GOT3 (cell line): ENCODE results near the gene HNRNPUL1.
"Not testable (repeated sequence)": the region's sequence is repeated elsewhere in the genome, so short reads cannot be mapped to it uniquely, and the experiment has no call there.

Source experiments
- DNase-seq: peaks from one replicate; lab custom pipeline; 2025; ENCODE audit warnings: mixed read lengths; lab: John Stamatoyannopoulos, UW

HNRNPUL1 gene

DNA sequence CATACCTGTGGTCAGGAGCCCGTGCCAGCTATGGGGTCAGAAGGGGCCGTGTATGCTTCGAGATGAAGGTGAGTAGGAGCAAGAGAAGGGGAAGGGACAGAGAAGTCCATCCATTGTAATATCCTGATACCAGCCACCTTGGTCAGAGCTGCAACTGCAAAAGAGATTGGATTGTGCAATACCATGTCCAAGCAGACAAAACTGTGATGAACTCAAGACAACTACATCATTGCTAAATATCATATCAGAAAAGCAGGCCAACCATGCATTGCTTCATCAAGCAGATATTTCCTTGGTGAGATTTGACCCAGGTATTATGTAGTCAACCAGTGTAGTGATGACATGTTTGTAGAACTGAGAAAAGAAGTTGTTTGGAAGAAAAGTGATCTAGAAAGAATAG is 12.1 kb downstream of the HNRNPUL1 start:
- no peak for DNase-seq

DNA sequence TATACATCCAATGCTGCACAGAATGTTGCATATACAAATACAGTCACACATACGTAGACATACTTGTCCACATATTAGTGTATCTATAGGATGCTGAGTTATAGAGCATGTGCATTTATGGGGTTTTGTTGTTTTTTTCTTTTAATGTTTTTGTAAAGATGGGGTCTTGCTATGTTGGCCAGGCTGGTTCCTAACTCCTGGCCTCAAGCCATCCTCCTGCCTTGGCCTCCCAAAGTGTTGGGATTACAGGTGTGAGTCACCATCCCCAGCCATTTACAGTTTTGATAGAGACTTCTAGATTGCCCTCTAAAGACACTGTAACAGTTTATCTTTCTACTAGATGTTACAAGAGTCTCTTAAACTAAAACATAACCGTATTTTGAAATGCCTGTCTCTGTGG is 14.3 kb downstream of the HNRNPUL1 start:
- DNase-seq = no peak

DNA sequence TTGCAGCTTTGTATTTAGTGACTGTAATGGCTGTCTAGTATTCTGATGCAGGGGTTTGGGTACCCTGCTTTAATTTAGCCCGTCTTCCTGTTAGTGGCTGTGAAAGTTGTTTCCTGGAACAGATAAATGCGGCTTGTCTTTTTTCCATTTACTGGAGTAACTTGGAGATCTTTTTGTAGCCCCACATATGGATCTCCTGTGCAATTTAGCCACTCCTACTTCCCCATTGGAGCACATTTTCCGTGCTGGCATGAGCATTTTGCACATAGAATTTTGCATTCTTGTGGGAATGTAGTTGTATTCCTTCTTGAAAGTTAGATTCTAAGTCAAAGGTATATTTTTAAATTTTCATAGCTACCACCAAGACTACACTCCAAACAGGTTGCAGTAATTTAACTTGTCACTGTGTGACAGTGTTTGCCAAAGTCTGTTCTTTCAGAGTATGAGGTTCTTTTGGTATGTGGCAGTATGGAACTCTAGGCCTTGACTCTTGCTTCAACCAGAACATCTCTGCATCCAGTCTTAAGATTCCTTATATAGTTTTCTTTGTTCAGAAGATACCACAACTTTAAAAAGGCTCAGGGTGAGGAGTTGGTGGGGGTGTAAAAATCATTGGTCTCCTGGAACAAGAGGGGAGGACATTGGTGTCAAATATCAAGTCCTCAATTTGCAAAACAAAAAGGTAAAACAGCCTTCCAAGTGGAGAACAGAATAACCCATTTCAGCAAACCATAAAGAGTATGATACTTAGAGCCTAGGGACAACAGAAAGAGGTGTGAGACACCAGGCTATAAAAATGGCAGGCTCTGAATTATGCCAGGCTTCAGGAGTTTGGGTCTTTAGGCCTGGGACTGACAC is 24.7 kb downstream of the HNRNPUL1 start:
- no peak for DNase-seq

DNA sequence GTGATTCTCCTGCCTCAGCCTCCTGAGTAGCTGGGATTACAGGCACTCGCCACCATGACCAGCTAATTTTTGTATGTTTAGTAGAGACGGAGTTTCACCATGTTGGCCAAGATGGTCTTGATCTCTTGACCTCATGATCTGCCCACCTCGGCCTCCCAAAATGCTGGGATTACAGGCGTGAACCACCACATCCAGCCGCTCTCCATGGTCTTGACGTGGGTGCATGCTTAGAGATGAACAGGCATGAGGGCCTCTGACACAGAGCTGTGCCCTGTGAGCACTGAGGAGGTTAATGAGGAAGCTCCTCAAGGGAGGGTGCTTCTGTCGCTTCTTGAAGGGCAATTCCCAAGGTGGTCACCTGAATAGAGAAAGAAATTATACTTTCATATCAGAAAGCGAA is 25.6 kb downstream of the HNRNPUL1 start:
- not testable (repeated sequence) for DNase-seq

DNA sequence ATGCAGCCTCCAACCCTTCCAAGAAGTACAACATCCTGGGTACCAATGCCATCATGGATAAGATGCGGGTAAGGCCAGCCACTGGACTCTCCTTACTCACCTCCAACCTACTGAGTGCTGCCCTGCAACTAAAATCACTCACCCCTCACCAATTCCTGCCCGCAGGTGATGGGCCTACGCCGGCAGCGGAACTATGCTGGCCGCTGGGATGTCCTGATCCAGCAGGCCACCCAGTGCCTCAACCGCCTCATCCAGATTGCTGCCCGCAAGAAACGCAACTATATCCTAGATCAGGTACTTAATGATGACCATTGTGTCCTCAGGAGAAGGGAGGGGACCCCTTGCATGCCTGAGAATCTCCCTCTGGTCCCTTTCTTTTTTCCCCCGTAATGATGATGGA is 30.2 kb downstream of the HNRNPUL1 start:
- DNase-seq = no peak

DNA sequence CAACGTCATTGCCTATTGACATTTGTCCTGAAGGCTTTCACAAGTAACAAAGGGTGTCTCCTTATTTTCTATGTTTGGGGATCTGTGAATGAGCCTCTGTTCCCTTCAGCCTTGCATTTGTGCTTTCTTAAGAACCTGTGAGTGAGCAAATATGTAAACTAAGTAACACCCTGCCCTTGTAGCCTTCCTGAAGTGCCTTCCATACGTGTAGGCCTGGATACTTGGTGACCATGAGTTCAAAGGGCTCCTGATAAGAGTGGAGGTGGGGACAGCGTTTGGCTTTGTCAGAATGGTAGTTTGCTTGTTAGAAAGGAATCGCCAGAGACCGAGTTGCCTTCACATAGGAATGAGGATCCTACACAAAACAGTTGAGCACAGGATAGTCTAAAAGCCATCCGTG is 31.3 kb downstream of the HNRNPUL1 start:
- DNase-seq = no peak

DNA sequence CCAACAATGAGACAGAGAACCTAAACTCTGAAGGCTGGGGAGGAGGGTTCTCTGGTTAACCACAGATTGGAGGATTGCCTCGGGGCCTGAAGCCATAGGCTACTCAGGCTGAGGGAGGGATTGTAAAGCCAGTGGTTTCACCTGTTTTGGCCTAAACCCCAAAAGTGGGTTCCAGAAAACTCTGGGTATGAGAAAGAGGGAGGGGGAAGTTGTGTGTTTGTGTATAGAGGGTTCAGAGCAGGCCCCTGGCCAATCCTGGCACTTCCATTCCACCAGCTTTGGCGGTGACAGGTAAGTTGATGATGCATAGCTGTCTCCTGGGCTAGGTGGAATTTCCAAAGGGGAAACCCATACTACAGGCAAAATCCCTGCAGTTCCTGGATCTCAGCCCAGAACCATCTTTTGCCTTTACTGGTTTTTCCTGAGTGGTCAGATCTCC is 32.3 kb downstream of the HNRNPUL1 start:
- no peak for DNase-seq

DNA sequence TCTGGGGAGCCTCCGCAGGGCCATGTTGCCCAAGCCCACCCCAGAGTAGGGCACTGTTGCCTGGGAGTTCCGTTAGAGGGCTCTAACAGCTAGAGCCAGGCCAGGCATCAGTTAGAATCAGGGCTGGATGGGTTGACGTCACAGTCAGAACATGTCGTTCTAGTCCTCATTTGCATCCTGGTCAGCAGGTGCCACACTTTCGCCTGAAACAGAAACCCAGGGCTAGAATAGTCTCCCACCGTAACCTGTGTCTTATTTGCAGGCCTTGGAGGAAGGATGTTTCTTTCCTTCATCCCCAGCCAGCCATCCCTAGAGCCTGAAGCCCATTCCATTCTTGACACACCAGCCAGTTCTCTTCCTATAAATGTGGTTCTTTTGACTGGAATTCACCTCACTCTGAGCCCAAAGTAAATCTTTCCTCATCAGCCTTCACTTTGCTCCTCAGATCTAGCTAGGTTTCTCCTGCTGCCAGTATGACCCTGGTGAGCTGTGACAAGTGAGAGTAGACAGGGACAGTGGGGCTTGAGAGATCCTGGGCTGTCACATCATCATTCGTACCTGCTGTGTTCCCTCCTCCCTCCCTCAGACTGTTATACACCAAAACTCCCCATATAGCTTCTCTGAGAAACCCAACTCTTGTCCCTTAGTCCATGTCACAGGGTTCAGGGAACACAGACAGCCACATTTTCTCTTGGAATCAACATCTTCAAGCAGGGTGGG is 33.6 kb downstream of the HNRNPUL1 start:
- DNase-seq = no peak

DNA sequence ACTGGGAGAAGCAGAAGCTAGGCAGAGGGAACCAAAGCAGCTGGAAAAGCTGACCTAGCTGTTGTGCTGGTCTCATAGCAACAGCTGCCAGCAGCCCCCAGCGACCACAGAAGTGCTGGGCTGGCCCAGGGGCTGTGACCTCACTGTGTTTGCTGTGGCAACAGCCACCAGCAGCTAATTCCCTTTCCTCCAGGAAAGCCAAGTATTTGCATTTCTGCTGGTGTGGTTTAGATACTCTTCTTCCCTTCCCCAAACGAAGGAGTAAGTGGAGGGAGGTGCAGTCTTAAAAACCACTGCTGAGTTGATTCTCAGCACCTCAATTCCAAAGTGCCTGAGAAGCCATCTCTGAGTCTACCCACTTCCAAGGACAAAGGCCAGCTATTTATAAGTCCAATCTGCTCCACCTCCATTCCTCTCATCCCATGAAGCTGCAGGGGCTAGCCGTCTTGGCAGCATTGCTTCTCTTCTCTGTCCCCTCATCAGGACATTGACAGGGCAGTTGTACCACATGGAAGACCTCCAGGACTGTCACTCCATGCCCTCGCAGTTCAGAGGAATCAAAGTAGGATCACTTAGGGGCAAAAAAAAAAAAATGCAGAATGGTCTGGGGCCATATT is 34.3 kb downstream of the HNRNPUL1 start:
- DNase-seq = no peak

DNA sequence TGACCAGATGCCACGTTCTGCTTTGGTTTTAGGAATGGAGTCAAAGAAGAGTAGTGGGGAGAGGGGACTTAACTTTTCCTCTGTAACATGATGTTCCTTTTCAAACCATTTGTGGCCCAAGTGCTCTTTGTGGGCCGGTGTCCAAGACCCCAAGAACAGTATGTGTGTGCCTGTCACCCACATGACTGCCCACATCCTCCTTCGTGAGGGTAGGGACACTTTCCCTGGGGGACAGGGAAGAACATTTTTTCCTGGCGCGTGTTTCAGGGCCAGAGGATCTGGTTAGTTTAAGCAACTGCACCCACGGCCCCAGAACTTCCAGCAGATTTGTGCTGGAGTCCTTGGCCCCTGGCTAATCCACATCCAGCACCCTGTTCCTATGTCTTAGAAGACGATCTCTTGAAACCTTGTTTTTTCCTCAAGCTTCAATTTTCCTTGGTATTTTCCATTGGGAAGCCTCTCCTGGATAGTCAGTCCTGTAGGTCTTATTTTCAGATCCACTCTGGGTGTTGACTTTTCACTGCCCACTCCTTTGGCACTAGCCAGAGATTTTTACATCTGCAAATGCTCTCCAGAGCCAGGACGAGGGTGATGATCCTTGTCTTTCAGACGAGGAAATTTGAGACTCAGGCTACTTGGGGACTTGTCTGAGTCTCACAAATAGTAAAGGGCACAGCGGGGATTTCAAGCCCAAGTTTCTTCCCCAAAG is 35.0 kb downstream of the HNRNPUL1 start:
- DNase-seq = no peak

DNA sequence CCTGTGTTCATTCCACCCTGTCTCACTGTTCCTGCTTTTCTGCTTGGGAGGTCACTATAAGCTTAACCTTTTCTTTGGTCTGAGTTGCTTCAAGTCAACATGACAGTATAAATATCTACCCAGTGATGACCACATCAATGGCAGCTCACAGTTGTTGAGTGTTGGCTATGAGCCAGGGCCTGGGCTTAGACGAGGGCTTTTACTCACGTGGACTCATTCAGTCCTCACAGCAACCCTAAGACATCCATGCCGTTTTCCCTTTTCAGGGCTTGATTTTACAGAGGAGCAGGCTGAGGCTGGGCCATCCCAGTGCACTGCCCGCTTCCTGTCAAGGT is 35.5 kb downstream of the HNRNPUL1 start:
- DNase-seq = no peak

DNA sequence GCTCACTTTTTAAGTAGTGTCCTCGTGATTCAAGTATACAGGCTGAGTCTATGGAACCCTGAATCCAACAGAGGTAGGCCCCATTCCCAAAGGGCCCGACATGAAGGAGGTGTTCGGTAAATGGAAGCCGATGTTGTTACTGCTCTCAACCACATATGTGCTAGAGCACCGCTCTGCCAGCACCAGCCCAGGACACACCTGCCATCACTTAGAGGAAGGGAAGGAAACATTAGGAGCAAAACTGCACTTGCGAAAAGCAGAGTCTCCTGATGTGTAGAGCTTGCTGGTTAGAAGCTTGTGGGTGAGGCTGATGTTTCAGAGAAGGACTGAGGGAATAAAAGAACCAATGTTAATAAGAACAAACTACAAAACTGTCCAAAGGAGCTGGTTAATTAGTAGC is 36.4 kb downstream of the HNRNPUL1 start:
- DNase-seq = no peak

DNA sequence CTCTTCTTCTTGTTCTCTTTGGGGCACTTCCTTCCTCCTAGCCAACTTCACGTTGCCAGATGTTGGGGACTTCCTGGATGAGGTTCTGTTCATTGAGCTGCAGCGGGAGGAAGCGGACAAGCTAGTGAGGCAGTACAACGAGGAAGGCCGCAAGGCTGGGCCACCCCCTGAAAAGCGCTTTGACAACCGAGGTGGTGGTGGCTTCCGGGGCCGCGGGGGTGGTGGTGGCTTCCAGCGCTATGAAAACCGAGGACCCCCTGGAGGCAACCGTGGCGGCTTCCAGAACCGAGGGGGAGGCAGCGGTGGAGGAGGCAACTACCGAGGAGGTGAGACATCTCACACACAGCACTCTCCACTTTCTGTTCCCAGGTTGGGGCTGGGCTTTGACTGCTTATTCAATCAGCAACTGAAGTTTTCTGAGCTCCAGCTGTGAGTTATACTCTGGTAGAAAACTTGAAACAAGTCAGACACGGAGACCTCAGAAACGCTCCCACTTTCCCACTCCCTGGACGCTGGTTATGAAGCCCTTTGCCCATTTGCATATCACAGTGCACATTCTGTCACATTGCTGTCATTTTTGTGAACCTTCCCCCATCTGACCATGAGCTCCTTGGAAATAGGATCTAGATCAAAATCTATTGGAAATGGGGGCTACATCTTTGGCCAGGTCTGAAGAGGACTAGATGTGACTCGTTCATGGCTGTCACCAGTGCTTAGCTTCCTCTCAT is 38.6 kb downstream of the HNRNPUL1 start:
- no peak for DNase-seq

DNA sequence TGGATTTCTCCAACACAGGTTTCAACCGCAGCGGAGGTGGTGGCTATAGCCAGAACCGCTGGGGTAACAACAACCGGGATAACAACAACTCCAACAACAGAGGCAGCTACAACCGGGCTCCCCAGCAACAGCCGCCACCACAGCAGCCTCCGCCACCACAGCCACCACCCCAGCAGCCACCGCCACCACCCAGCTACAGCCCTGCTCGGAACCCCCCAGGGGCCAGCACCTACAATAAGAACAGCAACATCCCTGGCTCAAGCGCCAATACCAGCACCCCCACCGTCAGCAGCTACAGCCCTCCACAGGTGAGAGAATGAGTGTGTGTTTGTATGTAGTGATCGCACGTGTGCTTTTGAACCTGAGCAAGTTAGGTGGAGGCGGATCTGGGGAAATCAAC is 39.8 kb downstream of the HNRNPUL1 start:
- DNase-seq = no peak

DNA sequence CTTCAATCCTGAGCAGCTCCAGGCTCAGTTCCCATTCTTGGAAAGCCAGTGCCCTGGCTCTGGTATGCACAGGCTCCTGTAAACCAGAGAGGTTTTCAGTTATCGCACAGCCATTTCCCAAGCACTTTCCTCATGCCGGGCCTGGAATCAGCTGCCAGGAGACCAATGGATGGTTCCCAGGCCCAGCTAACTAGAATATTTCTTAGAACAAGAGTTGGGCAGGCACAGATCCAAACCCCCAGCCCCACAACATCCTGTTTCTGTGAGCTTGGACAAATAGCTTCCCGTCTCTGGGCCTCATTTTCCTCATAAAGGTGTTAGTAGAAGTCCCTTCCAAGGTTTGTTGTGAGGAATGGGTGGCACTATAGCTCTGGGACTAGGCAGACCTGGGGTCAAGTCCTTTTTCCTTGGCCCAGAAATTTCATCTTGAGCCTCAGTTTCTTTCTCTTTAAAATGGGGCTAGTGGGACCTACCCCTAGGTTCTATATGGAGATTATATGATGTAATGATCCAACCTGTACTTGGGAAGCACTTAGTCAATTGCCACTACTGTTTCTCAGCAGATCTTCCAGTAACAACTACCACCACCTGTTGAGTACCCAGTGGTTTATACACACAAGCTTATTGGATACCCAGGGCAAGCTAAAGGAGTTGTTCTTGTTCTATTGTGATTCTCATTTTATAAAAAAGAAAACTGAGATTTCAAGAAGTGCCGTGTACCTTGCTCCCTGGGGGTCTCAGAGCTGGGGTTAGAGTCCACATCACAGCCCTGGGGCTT is 40.7 kb downstream of the HNRNPUL1 start:
- DNase-seq = no peak

DNA sequence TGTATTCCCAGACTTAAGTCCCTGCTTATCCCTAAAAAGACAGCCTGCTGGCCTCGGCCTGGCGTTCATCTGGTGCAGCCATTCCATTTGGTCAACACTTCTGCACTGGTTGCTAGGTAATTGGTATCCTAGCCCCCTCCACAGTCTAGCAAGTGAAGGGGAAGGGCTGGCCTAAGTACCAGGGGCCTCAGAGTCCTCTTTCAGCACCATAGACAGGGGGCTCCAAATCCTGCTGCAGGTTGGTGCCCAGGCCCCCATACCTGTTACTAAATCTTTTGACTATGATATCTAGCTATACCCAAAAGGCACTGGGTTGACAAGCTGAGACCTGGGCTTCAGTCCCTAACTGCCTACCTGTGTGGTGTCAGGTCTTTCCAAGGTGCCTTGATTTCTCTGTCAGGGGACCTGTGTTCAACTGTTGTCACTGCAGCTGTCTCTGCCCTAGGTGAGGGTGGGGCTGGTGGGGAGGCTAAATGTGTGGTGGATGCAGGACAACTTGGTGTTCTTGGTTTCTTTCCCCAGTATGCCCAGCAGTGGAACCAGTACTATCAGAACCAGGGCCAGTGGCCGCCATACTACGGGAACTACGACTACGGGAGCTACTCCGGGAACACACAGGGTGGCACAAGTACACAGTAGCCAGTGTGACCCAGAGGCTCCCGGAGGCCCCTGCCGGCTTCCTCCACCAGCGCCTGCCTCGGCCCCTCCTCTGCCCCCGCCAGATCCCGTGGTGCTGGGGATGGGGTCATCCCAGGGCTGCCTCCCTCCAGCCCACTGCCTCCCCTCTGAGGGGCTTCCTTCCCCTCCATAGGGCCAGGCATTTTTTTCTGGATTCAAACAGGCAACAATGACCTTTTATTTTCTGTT is 42.0 kb downstream of the HNRNPUL1 start:
- no peak for DNase-seq

DNA sequence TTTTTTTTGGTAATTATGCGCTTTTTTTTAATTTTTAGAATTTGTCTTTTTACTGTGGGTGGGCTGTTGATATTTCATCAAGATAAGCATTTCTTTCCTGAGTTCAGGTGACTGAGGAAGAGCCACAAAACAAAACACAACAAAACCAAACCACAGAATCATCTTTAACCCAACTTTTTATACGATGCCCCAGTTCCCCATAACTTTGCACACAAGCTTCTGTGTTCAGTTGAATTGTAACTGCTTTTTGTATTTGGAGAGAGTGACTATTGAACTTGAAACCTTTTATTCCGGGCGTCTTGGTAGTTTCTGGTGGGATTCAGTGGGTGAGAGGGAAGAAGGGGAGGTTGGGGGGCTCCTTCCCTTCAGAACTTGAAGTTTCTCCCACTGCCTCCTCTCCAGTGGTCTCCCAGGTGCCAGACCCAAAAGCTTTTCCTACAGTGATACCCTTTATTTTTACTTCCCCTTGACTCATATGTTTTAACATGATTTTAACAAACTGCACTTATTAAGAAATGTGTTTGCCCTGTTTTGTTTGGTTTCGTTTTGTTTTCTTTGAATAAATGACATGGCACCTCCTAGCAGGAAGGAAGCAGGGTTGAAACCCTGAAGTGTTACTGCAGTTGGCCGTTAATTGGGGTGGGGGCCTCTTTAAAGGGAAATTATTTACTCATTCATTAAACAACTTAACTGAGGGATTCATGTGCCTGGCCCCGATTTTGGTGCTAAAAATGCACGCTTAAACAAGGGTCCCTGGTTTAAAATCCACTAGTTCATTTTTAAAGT is 43.1 kb downstream of the HNRNPUL1 start:
- no peak for DNase-seq

DNA sequence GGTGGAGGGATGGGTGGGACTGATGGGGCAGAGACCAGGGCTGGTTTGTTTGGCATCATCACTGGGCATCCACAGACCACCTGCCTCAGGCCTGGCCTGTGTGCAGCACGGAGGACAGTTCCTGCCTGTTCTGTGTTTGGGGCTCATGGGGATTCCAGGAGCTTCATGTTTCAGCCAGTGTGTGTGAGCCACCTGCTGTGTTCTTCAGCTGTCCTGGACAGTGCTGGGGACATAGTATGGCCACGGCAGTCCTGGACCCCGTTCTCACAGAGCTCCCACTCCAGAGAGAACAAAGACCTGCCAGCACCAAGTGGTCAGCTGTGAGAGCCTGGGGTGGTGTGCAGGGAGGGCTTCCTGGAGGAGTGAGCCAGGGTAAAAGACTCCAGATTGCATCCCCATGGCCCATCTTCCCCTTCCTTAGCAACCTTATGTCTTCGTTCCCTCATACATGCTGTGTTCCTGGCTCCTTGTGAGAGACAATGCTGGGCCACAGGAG is 43.8 kb downstream of the HNRNPUL1 start:
- no peak for DNase-seq
